GM15510 (cell line): ENCODE measurements around the gene SKI.

ENCODE experiments used
- POLR2A ChIP-seq: IDR thresholded peaks from 3 replicates; pipeline ENCODE4 v1.6.1; 2011; ENCODE audit warnings: borderline replicate concordance; ENCODE audit not compliant: insufficient read length; ENCODE audit errors: extremely low read depth

Gene SKI

GRCh38 chr1:2276803-2277580 lies 48.9 kb downstream of the SKI start:
- TF ChIP-seq POLR2A = no peak

GRCh38 chr1:2277741-2278488 lies 49.8 kb downstream of the SKI start:
- TF ChIP-seq POLR2A = no peak

- TF ChIP-seq POLR2A = no peak
These were observed 50.6 kb downstream of the SKI start for GRCh38 chr1:2278591-2279209.

GRCh38 chr1:2279210-2279639 lies 51.1 kb downstream of the SKI start:
- no peak for TF ChIP-seq POLR2A

GRCh38 chr1:2279817-2280216 lies 51.7 kb downstream of the SKI start:
- no peak for TF ChIP-seq POLR2A

GRCh38 chr1:2282556-2283270 lies 54.6 kb downstream of the SKI start:
- no peak for TF ChIP-seq POLR2A

GRCh38 chr1:2283371-2283990 lies 55.4 kb downstream of the SKI start:
- no peak for TF ChIP-seq POLR2A

- TF ChIP-seq POLR2A = no peak
These were observed 56.1 kb downstream of the SKI start for GRCh38 chr1:2283991-2284895.

- no peak for TF ChIP-seq POLR2A
These were observed 56.8 kb downstream of the SKI start for GRCh38 chr1:2284932-2285331.

- no peak for TF ChIP-seq POLR2A
These were observed 58.8 kb downstream of the SKI start for GRCh38 chr1:2286923-2287322.

GRCh38 chr1:2287649-2288048 lies 59.5 kb downstream of the SKI start:
- TF ChIP-seq POLR2A = no peak

GRCh38 chr1:2288311-2288710 lies 60.2 kb downstream of the SKI start:
- TF ChIP-seq POLR2A = no peak

- no peak for TF ChIP-seq POLR2A
These were observed 60.9 kb downstream of the SKI start for GRCh38 chr1:2288816-2289536.

GRCh38 chr1:2289607-2290006 lies 61.5 kb downstream of the SKI start:
- no peak for TF ChIP-seq POLR2A

GRCh38 chr1:2290171-2290578 lies 62.1 kb downstream of the SKI start:
- TF ChIP-seq POLR2A = no peak
